Body of pancreas (tissue), 4 donors: ENCODE measurements around the gene DRC3.

Experiments
- POLR2A ChIP-seq, 3 donors: fragments of 450-650 bp; IDR thresholded peaks; one replicate each; pipeline ENCODE4 v1.6.1; 2016; ENCODE audit warnings: antibody characterized with exemption in 3 of 3, mild to moderate bottlenecking in 2 of 3
- TF ChIP-seq, protein P1 (sequence below), 7 experiments: fragments of 450-650 bp in 4 of 7; fragments of 200-600 bp in 3 of 7; sonication (generic) in 3 of 7; IDR thresholded peaks; one replicate each; pipeline ENCODE4 v1.5.1; 2016 to 2019; ENCODE audit warnings: antibody characterized with exemption in 7 of 7

DNA sequence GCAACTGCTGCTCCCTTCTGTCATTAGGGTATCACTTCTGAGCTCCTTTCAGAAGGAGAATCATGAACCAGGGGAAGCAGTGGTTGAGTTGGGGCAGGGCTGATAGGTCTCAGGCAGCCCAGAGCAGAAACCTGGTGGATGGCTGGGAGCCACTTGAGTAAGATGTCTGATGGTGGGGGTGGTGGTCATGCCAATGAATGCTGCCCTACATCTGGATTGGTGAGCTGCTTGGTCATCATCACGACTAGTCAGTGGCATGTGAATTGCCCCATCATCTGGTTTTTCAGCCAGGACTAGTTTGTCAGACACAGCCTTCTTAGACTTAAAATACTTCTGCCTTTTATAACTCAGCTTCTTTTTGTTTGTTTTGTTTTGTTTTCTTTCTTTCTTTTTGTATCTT lies 69.1 kb downstream of the DRC3 start:
- TF ChIP-seq, protein P1, sequence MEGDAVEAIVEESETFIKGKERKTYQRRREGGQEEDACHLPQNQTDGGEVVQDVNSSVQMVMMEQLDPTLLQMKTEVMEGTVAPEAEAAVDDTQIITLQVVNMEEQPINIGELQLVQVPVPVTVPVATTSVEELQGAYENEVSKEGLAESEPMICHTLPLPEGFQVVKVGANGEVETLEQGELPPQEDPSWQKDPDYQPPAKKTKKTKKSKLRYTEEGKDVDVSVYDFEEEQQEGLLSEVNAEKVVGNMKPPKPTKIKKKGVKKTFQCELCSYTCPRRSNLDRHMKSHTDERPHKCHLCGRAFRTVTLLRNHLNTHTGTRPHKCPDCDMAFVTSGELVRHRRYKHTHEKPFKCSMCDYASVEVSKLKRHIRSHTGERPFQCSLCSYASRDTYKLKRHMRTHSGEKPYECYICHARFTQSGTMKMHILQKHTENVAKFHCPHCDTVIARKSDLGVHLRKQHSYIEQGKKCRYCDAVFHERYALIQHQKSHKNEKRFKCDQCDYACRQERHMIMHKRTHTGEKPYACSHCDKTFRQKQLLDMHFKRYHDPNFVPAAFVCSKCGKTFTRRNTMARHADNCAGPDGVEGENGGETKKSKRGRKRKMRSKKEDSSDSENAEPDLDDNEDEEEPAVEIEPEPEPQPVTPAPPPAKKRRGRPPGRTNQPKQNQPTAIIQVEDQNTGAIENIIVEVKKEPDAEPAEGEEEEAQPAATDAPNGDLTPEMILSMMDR (IDR thresholded peaks at IDR 0.05): no peak
- no peak for TF ChIP-seq POLR2A (IDR thresholded peaks at IDR 0.05)
